ENCODE results near the gene MRPL49.

The MRPL49 gene

GRCh38 chr11:65150509-65151299, 28.6 kb downstream of the MRPL49 start (continued):
- TF ChIP-seq PRDM10 (tag by site-specific recombination; IDR thresholded peaks at IDR 0.05) = 0 out of 2 replicates have a peak, but pooled peaks have one; percentile 49
- TF ChIP-seq ZNF423 (tag by site-specific recombination; IDR thresholded peaks at IDR 0.05) = no peak
- TF ChIP-seq ZNF292 (tag by site-specific recombination; IDR thresholded peaks at IDR 0.05; ENCODE audit: borderline replicate concordance, low read depth) = no peak
- TF ChIP-seq GFI1B (tag by site-specific recombination; IDR thresholded peaks at IDR 0.05) = no peak
- TF ChIP-seq ZBTB20 (tag by site-specific recombination; IDR thresholded peaks at IDR 0.05) = no peak
- TF ChIP-seq ZNF37A (tag by site-specific recombination; IDR thresholded peaks at IDR 0.05) = no peak
- TF ChIP-seq ZNF654 (tag by site-specific recombination; IDR thresholded peaks at IDR 0.05; ENCODE audit: low read depth) = no peak
- TF ChIP-seq ZNF24 (tag by site-specific recombination; IDR thresholded peaks at IDR 0.05) = no peak
- TF ChIP-seq ZNF558 (tag by site-specific recombination; IDR thresholded peaks at IDR 0.05) = no peak
- TF ChIP-seq KLF9 (tag by site-specific recombination; IDR thresholded peaks at IDR 0.05; ENCODE audit: low read depth) = no peak
- TF ChIP-seq ZNF623 (tag by site-specific recombination; IDR thresholded peaks at IDR 0.05) = no peak
- no peak for TF ChIP-seq ZBTB44 (tag by site-specific recombination; IDR thresholded peaks at IDR 0.05)
- TF ChIP-seq ZNF777 (tag by site-specific recombination; IDR thresholded peaks at IDR 0.05; ENCODE audit: borderline replicate concordance) = no peak
- TF ChIP-seq HOXD13 (CRISPR knock-in tag; IDR thresholded peaks at IDR 0.05; ENCODE audit: borderline replicate concordance) = no peak
- TF ChIP-seq ZNF600 (tag by site-specific recombination; IDR thresholded peaks at IDR 0.05) = peak; percentile 88
- TF ChIP-seq ZSCAN18 (tag by site-specific recombination; IDR thresholded peaks at IDR 0.05) = no peak

- Histone ChIP-seq H3K4me1 (ENCODE audit: control insufficient read depth, insufficient read depth, low read length) (no peaks in the 10 kb centered on the region), H3K9me3 (ENCODE audit: control insufficient read depth, insufficient read depth, low read depth, low read length) (no peaks in the 10 kb centered on the region), H3K27ac (ENCODE audit: extremely low read depth, low read depth, low read length) (no peak overlapping the region), H3K36me3 (ENCODE audit: control insufficient read depth in 2 of 2, insufficient read depth in 1 of 2, low read length in 2 of 2) (no peaks in the 10 kb centered on the region), H3K4me3 (ENCODE audit: low read depth, low read length) (no peak overlapping the region)
- ChIA-PET CTCF (no interaction called here), POLR2A (interaction anchor here (1.3 kb wide), 1 partner anchor 17 kb away, joined by 4 read pairs; the partner anchor contains the start of gene SYVN1)
- TF ChIP-seq ZNF121 (tag by site-specific recombination; IDR thresholded peaks at IDR 0.05) (peak; percentile 82), REPIN1 (tag by site-specific recombination; IDR thresholded peaks at IDR 0.05; ENCODE audit: low read depth) (no peak)
These were observed 29.3 kb downstream of the MRPL49 start for GRCh38 chr11:65151331-65151899.

Data from HEK293 (cell line).